ENCODE results near the gene ZNF614. TPM values are rescaled to one million over a fixed set of nuclear protein-coding genes. Genes with fewer than 3 reads are reported as not detected.
"Not testable (repeated sequence)": the region's sequence is repeated elsewhere in the genome, so short reads cannot be mapped to it uniquely, and the experiment has no call there.

The ZNF614 gene
- polyA plus RNA-seq, 3 donors = 1.8 to 4.3 (median 3.1) TPM

- H3K27ac ChIP-seq (ENCODE audit: low read depth, low read length) = no peak overlapping the region
- 1 to 8% (median 8%) methylated on average over 9 of the region's 9 CpGs for WGBS, 3 donors
Measured at GRCh38 chr19:52007451-52007805, 20.8 kb downstream of the ZNF614 start.

- 98 to 99% (median 99%) methylated on average over 2 of the region's 2 CpGs for WGBS, 3 donors
- H3K27ac ChIP-seq (ENCODE audit: low read depth, low read length) = no peak overlapping the region
Measured at GRCh38 chr19:51994048-51994644, 34.0 kb downstream of the ZNF614 start.

- WGBS, 3 donors = 98 to 99% (median 98%) methylated on average over 10 of the region's 10 CpGs
- H3K27ac ChIP-seq (ENCODE audit: low read depth, low read length) = no peak overlapping the region
Measured at GRCh38 chr19:51993422-51993821, 34.8 kb downstream of the ZNF614 start.

- 2 to 3% (median 2%) methylated on average over 33 of the region's 33 CpGs for WGBS, 3 donors
- H3K27ac ChIP-seq (ENCODE audit: low read depth, low read length) = no peak within 1 kb of the TSS
Measured at GRCh38 chr19:51986309-51987291, 41.6 kb downstream of the ZNF614 start, which contains the start of gene ZNF350. TSS of gene ZNF350 (minus strand) at chr19:51986840. CDS start at chr19:51974360, 12,480 bp downstream.

- no peak overlapping the region for H3K27ac ChIP-seq (ENCODE audit: low read depth, low read length)
- 91 to 94% (median 93%) methylated on average over 4 of the region's 4 CpGs for WGBS, 3 donors
Measured at GRCh38 chr19:51983361-51983760, 44.8 kb downstream of the ZNF614 start.

GRCh38 chr19:51980926-51981325, 47.3 kb downstream of the ZNF614 start:
- not testable (repeated sequence) for H3K27ac ChIP-seq (ENCODE audit: low read depth, low read length)
- 89 to 98% (median 95%) methylated on average over 6 of the region's 6 CpGs for WGBS, 3 donors

GRCh38 chr19:51980116-51980736, 48.0 kb downstream of the ZNF614 start:
- WGBS, 3 donors = 70 to 95% (median 77%) methylated on average over 6 of the region's 6 CpGs
- H3K27ac ChIP-seq (ENCODE audit: low read depth, low read length) = no peak overlapping the region

GRCh38 chr19:51978882-51979281, 49.3 kb downstream of the ZNF614 start:
- H3K27ac ChIP-seq (ENCODE audit: low read depth, low read length) = no peak overlapping the region
- 94 to 99% (median 96%) methylated on average over 4 of the region's 4 CpGs for WGBS, 3 donors

- WGBS, 3 donors = 78 to 96% (median 88%) methylated on average over 7 of the region's 7 CpGs
- H3K27ac ChIP-seq (ENCODE audit: low read depth, low read length) = no peak overlapping the region
Measured at GRCh38 chr19:51977346-51977745, 50.8 kb downstream of the ZNF614 start.

- no peak overlapping the region for H3K27ac ChIP-seq (ENCODE audit: low read depth, low read length)
- WGBS, 3 donors = 89 to 97% (median 93%) methylated on average over 3 of the region's 3 CpGs
Measured at GRCh38 chr19:51976852-51977251, 51.3 kb downstream of the ZNF614 start.

GRCh38 chr19:51975787-51976186, 52.4 kb downstream of the ZNF614 start:
- 95 to 97% (median 97%) methylated on average over 17 of the region's 17 CpGs for WGBS, 3 donors
- H3K27ac ChIP-seq (ENCODE audit: low read depth, low read length) = not testable (repeated sequence)

- WGBS, 3 donors = 96 to 98% (median 96%) methylated on average over 4 of the region's 4 CpGs
- H3K27ac ChIP-seq (ENCODE audit: low read depth, low read length) = no peak overlapping the region
Measured at GRCh38 chr19:51971624-51972023, 56.6 kb downstream of the ZNF614 start.

GRCh38 chr19:51970718-51971117, 57.5 kb downstream of the ZNF614 start:
- WGBS, 3 donors = 94 to 100% (median 99%) methylated on average over 1 of the region's 1 CpG
- H3K27ac ChIP-seq (ENCODE audit: low read depth, low read length) = no peak overlapping the region

GRCh38 chr19:51965583-51965982, 62.6 kb downstream of the ZNF614 start:
- WGBS, 3 donors = 96 to 99% (median 98%) methylated on average over 5 of the region's 5 CpGs
- H3K27ac ChIP-seq (ENCODE audit: low read depth, low read length) = no peak overlapping the region

Other genes starting within 250 kb of the ZNF614 start
- gene FPR3, start 233.2 kb downstream of the ZNF614 start, polyA plus RNA-seq = 1 to 10 TPM in 2 of 3 donors, under 1 TPM in 1; 0.67 to 4.5 (median 1.6) TPM
- 10 to 100 TPM in 1 of 3 donors, 1 to 10 TPM in 2; 6.7 to 11.2 (median 6.8) TPM for gene ZNF577, start 140.4 kb downstream of the ZNF614 start, polyA plus RNA-seq
- 1 to 10 TPM; 2.8 to 7.0 (median 3.1) TPM for gene ZNF649, start 123.4 kb downstream of the ZNF614 start, polyA plus RNA-seq
- gene ZNF613, start 100.9 kb downstream of the ZNF614 start, polyA plus RNA-seq = 1 to 10 TPM in 2 of 3 donors, under 1 TPM in 1; 0.56 to 3.4 (median 1.6) TPM
- 1 to 10 TPM; 3.9 to 5.6 (median 5.4) TPM for gene ZNF350, start 41.5 kb downstream of the ZNF614 start, polyA plus RNA-seq
- gene ZNF615, start 20.2 kb downstream of the ZNF614 start, polyA plus RNA-seq = 1 to 10 TPM; 2.5 to 4.2 (median 2.7) TPM
- 1 to 10 TPM; 3.1 to 4.3 (median 3.3) TPM for gene ZNF432, start 20.5 kb upstream of the ZNF614 start, polyA plus RNA-seq
- 1 to 10 TPM; 5.1 to 5.9 (median 5.8) TPM for gene ZNF841, start 67.4 kb upstream of the ZNF614 start, polyA plus RNA-seq
- 1 to 10 TPM; 2.1 to 3.2 (median 2.2) TPM for gene ZNF616, start 111.6 kb upstream of the ZNF614 start, polyA plus RNA-seq
- 1 to 10 TPM; 2.2 to 5.4 (median 4.0) TPM for gene ZNF836, start 143.2 kb upstream of the ZNF614 start, polyA plus RNA-seq
- gene PPP2R1A, start 161.7 kb upstream of the ZNF614 start, polyA plus RNA-seq = 100 to 1,000 TPM in 1 of 3 donors, 10 to 100 TPM in 2; 58.2 to 106 (median 88.5) TPM
- gene ZNF766, start 241.2 kb upstream of the ZNF614 start, polyA plus RNA-seq = 1 to 10 TPM; 2.0 to 3.8 (median 2.7) TPM